Suppressor macrophage treated with lipopolysaccharide for 4 hours (primary cell): ENCODE results near the gene HMGN3.
A peak's percentile ranks its signal among the peaks of the same experiment; 100 is the strongest.

ENCODE experiments used
- DNase-seq: peaks from one replicate; pipeline ENCODE4 v3.0.0-alpha.2; 2020

The HMGN3 gene

DNA sequence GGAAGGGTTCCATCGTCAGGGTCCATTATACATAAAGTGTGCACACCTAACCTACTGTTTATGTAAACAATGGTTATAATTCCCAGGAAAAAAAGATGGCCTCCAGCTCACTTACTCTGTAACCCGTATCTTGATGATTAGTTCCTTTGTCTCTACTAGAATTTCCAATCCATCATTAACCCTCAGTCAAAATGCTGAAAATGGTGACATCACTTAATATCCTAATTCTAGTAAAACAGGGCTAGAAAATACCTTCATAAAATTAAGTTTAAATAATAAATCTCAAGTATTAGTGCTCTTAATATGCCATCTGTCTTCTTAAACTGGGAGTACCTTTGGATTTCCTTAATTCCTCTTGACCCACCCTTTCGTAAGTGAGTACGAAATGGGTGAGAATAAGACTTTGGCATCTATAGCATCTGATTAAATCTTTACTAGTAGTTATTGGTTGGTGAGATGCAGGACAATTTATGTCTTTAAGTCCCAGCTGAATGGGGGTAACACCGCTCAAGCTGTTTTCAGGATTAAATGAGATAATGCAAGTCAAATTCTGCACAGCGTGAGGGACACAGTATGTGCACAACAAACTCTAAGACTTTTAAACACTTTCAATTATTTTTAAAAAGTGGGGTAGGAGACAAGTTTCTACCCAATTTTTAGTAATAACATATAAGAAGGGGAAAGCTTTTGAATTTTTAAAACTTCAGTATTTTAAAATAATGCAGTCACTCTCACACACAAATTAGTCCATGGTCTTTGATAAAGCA lies 1.6 kb downstream of the HMGN3 start:
- no peak for DNase-seq

DNA sequence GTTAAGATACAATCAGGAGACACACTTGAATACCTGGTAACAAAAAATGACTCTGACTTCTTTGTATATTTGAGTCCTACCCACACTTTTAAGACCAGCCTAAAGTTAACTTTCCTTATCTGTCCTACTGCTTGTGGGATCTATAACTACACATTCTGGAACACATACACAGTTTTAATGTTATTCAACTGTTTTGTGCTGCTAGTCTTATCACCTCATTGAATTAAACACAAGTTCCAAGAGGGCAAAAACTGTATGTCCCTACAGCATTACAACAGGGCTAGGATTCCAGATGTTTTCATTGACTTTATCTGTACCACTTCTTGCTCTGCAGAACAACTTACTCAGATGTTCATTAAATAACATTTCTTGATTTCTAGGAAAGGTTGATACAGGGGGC lies 2.8 kb downstream of the HMGN3 start:
- no peak for DNase-seq

DNA sequence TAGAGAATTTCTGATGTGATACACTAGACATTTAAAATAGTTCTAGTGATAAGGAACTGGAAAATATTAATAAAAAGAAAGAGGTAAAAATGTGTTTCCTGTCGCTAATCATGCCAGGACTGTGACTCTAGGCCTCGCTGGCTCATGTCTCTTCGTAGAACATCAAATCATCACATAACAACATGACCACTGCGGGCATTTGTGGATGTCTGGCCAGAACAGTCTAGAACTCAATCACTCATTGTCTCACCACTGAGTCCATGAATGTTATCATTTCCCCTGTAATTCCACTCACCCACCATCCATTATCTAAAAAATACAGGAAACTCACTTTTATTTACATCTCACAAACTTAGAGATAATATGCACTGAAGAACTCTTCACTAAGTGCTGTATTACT lies 3.4 kb downstream of the HMGN3 start:
- no peak for DNase-seq

DNA sequence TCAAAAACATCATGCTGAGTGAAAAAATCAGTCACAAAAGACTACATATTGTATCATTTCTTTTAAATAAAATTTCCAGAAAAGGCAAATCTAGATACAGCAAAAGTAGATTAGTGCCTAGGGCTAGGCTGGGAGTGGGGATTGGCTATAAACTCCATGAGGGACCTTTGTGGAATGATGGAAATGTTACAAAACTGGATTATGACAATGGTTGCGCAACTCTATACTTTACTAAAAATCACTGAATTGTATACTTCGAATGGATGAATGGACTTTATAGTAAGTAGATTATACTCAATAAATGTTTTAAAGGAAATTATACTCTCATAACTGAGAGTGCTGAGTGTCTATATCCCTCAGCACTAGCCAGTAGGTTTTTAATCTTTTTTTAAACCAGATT lies 4.3 kb downstream of the HMGN3 start:
- no peak for DNase-seq

DNA sequence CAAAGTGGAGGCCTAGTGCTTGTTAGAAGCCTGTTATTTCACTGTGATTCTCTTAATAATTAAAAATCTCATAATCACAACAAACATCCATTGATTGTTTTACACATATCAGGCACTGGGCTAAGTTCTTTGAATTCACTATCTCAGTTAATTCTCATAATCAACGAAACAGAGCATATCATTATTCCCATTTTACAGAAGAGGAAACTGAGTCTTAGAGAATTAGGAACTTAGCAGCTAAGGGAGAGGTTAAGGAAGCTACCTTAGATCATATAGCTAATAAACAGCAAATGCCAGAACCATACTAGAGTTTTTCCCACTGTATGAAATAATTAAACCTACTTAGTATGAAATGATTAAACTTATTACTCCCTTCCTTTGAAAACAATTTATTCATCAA lies 7.0 kb downstream of the HMGN3 start:
- DNase-seq: no peak

DNA sequence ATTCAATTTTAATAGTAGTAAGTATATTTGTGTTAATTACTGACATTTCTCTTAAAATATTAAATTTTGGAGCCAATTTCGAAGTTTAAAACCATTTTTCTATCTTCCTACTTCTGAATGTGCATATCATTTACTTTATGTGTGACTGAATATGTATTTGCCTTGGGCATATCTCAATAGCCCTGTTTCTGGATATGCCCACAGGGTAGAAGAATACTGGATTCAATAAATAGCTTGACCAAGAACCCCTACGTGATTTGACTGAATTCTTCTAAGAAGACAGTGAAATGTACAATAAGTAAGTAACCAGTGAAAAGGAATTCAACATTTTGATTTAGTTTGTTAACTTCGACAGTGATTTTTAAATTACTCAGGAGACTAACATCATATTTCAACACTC lies 7.8 kb downstream of the HMGN3 start:
- DNase-seq: no peak

DNA sequence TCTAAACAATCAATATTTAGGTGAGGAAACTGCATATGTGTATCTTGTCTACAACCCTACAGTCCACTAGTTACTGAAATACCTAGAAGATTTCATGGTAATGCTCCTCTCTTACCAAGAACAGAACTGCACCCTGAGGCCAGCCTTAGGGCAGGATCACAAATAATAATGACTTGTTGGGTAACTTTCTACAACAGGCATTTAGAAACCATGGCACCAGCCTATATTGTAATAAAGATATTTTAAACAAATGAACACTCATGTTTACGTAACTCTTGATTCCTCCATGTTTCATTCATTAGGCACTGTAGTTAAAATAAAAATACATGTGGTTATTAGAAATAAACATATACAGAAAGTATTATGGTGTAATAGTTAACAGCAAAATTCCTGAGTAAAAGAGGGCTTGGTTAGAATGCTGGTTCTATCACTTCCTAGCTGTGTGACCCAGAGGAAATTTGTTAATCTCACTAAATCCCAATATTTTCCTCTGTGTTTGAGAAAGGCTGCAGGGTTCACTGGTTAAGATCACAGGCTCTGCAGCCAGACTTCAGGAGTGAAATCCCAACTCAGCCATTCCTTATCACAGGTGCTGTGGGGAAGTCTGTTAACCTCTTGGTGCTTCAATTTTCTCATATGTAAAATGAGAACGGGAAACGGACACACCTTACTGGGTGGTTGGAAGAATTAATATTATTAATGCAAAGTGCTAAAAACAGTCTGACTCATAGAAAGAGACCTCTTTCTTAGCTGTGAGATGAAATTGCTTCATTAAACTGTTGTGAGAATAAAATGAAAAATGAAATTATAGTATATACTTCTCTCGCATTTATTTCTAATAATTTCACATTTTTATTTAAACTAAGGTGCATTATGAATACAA lies 8.5 kb downstream of the HMGN3 start:
- no peak for DNase-seq

DNA sequence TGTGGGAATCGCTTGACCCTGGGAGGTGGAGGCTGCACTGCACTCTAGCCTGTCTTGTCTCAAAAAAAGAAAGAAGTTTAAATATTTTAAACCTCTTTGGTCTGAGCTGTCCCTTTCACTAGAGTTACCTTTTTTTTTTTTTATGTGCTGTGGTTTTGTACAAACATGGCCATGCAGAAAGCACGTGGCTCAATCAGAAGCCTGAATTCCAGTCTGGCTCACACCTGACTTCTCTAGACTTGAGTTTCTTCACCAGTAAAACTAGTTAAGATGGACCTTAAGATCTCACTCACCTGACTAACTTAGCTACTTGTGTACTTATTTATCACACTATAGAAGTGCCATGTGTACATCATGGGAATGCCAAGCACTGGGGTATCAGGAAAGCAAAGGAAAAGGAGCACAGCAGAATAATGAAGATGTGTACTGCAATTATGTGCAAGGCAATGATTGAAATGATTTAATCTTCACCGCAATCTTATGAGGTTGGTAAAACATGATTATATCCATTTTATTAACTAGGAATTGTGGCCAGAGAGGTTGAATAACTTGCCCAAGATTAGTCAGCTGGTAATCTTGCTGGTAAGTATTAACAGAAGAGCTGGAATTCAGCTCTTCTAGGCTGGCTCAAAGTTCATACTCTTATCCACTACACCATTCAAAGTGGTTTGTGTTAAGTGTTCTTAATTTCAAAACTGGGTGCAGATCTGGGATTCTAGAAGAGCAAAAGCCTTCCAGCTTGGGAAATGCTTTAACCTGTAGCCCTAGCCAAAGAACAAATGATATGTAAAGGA lies 10.7 kb downstream of the HMGN3 start:
- DNase-seq: no peak

DNA sequence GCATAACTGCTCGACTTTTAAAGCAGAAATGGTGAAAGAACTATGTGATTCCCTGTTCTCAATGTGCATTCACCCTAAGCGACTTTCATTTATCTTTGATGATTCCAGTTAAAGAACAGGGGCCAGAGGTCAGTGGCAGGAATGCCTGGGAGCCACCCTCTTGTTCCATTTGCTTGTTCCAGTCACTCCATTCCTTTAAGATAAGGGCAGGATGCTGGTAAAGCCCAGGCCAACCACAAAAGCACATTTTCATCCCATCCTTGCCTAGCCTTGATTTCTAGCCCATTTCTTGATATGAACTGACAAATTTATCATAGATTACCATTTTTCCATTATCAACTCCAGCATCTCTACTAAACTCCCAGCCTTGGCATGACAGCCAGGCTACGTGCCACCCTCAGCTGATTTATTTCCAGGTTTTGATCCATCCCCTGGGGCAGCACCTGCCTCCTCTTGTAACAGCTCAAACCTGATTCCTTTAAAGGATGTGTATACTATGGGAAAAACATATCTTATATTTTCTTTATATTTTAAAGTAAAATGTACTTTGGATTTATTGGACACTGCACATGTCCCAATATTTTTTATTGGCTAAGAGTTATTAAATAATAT lies 19.2 kb downstream of the HMGN3 start:
- no peak for DNase-seq

DNA sequence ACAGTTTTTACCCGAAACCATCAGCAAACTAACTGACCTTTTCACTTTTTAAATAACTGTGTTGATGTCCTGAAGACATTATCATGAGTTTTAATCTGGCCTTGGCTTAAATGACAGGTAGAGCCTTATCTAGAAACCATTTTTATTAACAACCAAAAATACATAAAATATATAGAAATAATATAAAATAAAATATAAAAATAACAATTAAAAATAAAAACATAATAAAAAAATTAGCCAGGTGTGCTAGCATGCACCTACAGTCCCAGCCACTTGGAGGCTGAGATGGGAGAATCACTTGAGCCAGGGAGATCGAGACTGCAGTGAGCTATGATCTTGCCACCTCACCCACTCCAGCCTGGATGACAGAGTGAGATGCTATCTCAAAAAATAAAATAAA lies 21.6 kb downstream of the HMGN3 start:
- DNase-seq: no peak

DNA sequence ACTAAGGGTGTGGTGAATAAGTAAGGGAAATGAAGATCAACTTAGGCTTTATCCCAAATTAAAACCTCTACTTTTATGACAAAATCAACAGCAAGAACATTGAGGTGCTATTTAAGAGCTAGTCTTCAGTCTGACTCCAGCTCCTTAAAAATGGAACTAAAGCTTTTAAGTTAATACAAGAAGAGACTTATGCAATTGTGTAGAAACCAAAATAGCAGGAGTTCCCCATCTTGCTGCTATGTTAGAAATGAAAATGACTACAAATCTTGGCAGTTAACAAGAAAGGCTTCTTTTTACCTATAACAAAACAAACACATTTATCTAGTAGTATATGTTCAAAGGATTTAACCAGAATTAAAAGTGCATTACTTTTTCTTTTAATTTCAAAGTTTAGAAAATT lies 25.7 kb downstream of the HMGN3 start:
- peak; percentile 70 for DNase-seq

DNA sequence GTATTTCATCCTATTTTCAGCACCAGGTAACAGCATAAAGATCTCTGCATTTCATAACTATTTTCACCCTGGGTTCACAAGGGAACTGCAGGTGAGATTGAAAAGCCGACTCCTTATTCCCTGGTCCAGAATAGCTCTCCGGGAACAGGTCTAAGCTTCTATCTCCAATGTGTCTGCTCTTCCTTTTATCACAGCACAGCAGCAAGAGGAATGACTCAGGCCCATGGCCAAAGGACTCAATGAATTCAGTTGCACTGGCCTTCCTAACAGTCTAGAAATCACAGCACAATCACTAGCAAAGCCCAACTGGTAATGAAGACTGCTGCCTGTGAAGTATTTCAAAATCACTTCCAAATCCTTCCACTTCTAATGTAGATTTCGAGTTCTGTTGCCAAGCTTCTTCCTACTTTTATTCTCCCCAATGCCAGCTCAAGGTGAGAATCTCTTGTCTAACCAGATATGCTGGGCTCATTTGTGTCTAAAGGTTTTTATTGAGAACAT lies 30.7 kb downstream of the HMGN3 start:
- no peak for DNase-seq

DNA sequence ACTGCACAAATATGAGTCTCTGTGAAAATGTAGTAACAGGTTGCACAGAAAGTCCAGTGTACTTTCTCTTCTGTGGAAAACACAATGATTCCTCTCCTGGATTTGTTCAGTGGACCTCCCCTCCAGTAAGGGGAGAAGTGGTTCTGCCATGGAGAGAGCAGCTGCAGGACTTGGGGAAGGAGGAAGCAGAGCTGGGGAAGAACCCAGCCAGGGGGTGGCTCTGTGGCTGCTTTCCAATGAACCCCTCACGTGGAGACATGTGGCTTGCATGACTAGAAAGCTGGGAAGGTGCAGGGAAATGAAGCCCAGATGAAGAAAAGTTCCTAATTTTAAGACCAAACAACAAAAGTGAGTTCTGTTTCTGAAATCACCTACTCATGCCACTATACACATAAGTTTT lies 31.9 kb downstream of the HMGN3 start:
- DNase-seq: no peak

DNA sequence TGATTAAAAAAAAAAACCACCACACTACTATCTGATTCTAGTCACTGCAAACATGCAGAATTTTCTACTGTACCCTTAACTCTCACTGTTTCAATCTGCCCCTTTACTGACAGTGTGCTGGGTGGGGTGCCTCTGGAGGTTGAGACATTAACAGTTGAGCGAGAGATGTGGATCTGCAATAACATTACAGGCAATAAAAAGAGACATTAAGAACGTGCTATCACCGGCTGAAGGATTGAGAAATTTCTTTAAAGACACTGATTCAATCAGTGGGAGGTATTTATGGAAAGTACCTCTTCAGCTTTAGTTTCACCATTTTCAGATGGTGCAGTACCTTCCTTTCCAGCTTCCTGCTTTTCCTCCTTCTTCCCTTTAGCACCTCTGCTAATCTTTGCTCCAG lies 32.5 kb downstream of the HMGN3 start:
- no peak for DNase-seq

DNA sequence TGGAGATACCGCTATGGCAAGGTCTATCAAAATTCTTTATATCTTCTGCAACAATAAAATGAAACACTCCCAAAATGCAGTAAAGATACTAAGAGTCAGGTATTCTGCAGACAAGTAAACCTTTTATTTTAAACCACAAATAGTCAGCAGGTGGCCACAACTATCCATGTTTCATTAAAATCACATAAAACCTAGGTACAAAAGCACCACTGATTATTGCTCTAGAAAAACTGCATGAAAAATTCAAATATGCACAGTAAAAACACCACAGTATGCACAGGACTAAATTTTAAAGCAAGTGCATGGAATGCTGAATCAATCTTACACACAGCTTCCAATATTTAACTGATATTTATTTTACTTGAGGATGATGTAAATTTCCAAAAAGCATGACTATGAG lies 33.3 kb downstream of the HMGN3 start:
- DNase-seq: no peak

DNA sequence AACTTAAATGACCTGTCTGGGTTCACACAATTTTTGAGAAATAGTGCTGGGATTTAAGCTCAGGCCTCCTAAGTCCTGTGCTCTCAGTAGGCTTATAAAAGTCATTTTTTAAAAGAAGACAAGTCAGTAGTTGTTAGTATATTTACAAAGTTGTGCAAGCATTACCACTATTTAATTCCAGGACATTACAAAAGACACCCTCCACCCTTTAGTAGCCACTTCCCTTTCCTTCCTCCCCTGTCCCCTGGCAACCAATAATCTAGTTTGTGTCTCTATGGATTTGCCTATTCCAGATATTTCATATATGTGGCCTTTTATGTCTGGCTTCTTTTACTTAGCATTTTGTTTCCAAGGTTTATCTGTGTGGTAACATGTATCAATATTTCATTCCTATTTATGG lies 37.6 kb downstream of the HMGN3 start:
- peak; percentile 51 for DNase-seq

DNA sequence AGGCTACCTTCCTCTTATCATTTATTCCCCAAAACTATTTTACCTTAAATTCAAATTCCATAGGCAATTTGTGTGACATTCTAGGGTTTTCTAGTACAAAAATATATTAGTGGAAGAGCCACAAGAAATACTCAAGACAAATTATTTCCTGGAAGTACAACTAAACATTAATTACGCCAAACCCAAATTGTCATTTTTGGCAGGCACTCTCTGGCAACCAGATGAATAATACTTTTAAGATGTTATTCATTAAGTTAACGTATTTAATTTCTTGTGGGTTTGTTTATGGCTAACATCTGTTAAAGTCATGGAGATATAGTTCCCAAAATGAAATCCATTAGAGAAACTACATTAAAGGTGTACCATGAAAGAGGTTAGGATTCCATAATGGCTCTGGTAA lies 40.5 kb downstream of the HMGN3 start:
- DNase-seq: no peak

DNA sequence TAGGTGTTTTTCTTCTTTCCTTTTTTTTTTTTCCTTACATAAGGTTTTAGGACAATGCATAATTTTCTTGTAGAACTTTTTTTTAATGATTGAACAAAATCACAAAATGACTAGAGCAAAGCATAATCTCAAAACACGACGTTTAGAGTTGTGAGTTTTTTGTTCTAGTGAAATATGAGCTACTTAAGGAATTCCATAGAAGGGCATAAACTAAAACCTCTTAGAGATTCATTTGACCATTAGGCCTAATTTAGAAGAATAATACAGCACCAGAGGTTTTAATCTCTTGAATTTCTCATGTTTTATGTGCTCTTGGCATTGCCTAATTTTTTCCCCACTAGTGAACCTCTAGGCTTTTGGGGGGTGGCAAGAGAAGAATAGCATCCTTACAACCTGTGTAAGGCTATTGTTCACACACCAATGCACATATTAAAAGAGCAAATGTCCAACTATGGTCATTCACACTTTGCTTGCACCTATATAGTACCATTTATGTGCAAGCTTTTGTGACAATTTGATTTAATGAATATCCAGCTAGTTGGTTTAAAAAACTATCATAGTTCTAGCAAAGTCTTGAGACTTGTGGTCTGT lies 44.6 kb downstream of the HMGN3 start:
- no peak for DNase-seq

DNA sequence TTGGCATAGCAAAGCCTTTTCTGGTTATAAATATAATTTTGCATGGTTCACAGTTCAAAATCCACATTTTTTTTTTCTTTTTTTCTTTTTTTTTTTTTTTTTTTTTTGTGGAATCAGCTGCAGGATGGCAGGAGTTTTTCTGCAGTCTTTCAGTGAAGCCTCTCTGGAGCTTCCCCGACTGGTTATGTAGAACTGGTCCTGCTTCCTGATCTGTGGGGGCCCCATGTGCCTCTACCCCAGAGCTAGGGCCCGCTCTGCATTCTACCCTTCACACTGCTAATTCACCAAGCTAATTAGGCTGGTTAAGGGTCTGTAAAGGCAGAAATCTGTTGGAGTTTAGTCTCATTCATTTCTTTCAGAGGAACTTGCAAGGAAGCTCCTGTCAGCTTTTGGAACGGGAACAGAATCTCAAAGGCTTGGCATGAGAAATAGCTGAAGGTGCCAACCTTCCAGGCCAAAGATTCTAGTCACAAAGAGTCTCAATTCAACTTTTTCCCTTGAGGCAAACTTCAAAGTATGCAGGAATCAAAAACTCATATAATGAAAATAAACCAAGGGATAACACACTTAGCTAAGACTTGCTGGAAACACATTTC lies 45.5 kb downstream of the HMGN3 start:
- no peak for DNase-seq

DNA sequence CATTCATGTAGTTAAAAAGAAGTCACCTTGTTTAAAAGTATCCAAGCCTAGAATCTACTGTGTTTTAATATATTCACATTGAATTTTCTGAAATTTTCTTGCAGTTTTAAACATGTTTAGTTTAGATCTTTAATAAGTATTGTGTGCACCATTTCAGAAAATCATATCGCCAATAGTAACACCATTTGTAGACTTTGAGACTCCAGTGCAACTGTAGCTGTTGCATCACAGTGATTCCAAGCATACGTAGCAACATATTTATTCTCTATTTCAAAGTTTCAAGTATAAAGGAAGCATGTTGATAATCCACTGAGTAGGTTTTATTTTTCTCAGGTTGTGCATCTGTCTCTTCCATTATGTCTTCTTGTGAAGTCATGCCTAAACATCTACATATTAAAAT lies 46.4 kb downstream of the HMGN3 start:
- no peak for DNase-seq

DNA sequence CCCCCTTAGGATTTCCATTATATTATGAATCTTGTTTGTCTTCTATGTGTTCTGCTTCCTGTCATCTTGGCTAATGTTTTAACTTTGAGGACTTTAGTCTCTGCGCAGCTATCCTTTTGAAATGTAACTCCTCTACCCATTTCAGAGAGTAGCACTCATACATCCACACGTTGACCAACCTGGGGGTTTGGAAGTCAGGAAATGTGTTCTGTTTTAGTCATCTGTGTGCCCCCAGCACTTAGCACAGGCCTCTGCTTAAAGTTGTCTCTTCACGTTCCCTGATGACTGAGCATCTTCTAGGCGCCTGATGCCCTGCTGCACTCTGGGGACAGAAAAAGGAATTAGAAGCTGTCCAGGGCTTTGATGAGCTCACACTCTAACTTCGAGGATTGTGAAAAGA lies 47.9 kb downstream of the HMGN3 start:
- DNase-seq: no peak

DNA sequence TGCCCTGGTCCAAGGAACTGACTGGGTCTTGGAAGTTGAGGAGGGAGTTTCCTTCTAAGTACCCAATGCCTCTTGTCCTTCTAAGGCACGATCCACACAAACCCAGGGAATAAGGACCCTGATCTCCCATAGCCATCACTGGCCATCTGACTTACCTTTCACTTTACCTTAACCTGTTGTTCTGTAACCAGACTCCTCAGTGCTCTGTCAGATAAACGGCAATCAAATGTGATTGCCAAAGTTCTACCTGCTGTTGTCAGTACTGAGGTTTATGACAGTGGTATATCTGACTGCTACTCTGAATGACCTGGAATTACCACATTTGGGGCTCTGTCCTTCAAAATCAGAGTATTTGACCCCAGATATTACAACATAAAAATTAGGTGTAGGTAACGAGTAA lies 49.8 kb downstream of the HMGN3 start:
- no peak for DNase-seq
